ENCODE results near the gene FLYWCH1.

Gene FLYWCH1

GRCh38 chr16:2969545-2970521 lies 58.1 kb downstream of the FLYWCH1 start:
- DNase-seq (ENCODE audit: low read depth): peak; percentile 46

- DNase-seq (ENCODE audit: low read depth): no peak
These were observed 58.8 kb downstream of the FLYWCH1 start for GRCh38 chr16:2970563-2970962.

GRCh38 chr16:2971134-2971984 lies 59.6 kb downstream of the FLYWCH1 start:
- DNase-seq (ENCODE audit: low read depth): no peak

GRCh38 chr16:2971985-2972784 lies 60.5 kb downstream of the FLYWCH1 start:
- DNase-seq (ENCODE audit: low read depth): no peak

GRCh38 chr16:2973093-2973492 lies 61.4 kb downstream of the FLYWCH1 start:
- DNase-seq (ENCODE audit: low read depth): no peak

GRCh38 chr16:2973605-2974318 lies 62.0 kb downstream of the FLYWCH1 start:
- DNase-seq (ENCODE audit: low read depth): no peak

GRCh38 chr16:2974319-2975056 lies 62.8 kb downstream of the FLYWCH1 start:
- no peak for DNase-seq (ENCODE audit: low read depth)

GRCh38 chr16:2975161-2975795 lies 63.5 kb downstream of the FLYWCH1 start:
- no peak for DNase-seq (ENCODE audit: low read depth)

- DNase-seq (ENCODE audit: low read depth): no peak
These were observed 64.5 kb downstream of the FLYWCH1 start for GRCh38 chr16:2976201-2976600.

GRCh38 chr16:2976673-2977072 lies 64.9 kb downstream of the FLYWCH1 start:
- DNase-seq (ENCODE audit: low read depth): no peak

GRCh38 chr16:2977440-2977839 lies 65.7 kb downstream of the FLYWCH1 start:
- DNase-seq (ENCODE audit: low read depth): no peak

GRCh38 chr16:2979669-2980226 lies 68.0 kb downstream of the FLYWCH1 start:
- DNase-seq (ENCODE audit: low read depth): no peak

GRCh38 chr16:2980227-2981176 lies 68.8 kb downstream of the FLYWCH1 start, which contains the start of gene PKMYT1:
PKMYT1 (minus strand) TSS chr16:2980446; CDS start chr16:2979657, 789 bp downstream.
- DNase-seq (ENCODE audit: low read depth): peak; percentile 89

- DNase-seq (ENCODE audit: low read depth): no peak
These were observed 69.6 kb downstream of the FLYWCH1 start for GRCh38 chr16:2981177-2981898.

- no peak for DNase-seq (ENCODE audit: low read depth)
These were observed 70.1 kb downstream of the FLYWCH1 start for GRCh38 chr16:2981899-2982250.

- no peak for DNase-seq (ENCODE audit: low read depth)
These were observed 70.7 kb downstream of the FLYWCH1 start for GRCh38 chr16:2982402-2982801.

- DNase-seq (ENCODE audit: low read depth): peak; percentile 45
These were observed 72.0 kb downstream of the FLYWCH1 start for GRCh38 chr16:2983706-2984136.

- no peak for DNase-seq (ENCODE audit: low read depth)
These were observed 73.7 kb downstream of the FLYWCH1 start for GRCh38 chr16:2985462-2985861.
